ENCODE data around the gene KLK6. TPM values are rescaled to one million over a fixed set of nuclear protein-coding genes. Genes with fewer than 3 reads are reported as not detected.
"Not testable (repeated sequence)": the region's sequence is repeated elsewhere in the genome, so short reads cannot be mapped to it uniquely, and the experiment has no call there.

The KLK6 gene
- total RNA-seq, 1 donor from 2014 or later, result not detected

GRCh38 chr19:50992666-50993035, 23.3 kb upstream of the KLK6 start:
- no peak for DNase-seq

- not testable (repeated sequence) for DNase-seq
Observed at GRCh38 chr19:50984416-50984815, 15.0 kb upstream of the KLK6 start.

GRCh38 chr19:50983625-50984292, 14.4 kb upstream of the KLK6 start, which contains the start of gene KLK7:
TSS of gene KLK7 (minus strand) at chr19:50983917. CDS start at chr19:50982399, 1,518 bp downstream.
- DNase-seq, result no peak

GRCh38 chr19:50982186-50982585, 12.8 kb upstream of the KLK6 start:
- DNase-seq, result no peak

- no peak for DNase-seq
Observed at GRCh38 chr19:50981587-50982146, 12.3 kb upstream of the KLK6 start.

GRCh38 chr19:50980208-50980607, 10.8 kb upstream of the KLK6 start:
- no peak for DNase-seq

GRCh38 chr19:50979758-50980157, 10.4 kb upstream of the KLK6 start:
- DNase-seq, result no peak

- no peak for DNase-seq
Observed at GRCh38 chr19:50978772-50979390, 9.5 kb upstream of the KLK6 start.

- no peak for DNase-seq
Observed at GRCh38 chr19:50977626-50978025, 8.2 kb upstream of the KLK6 start.

GRCh38 chr19:50975766-50976165, 6.4 kb upstream of the KLK6 start:
- DNase-seq, result no peak

GRCh38 chr19:50974702-50975556, 5.5 kb upstream of the KLK6 start:
- no peak for DNase-seq

- DNase-seq, result no peak
Observed at GRCh38 chr19:50972795-50973376, 3.5 kb upstream of the KLK6 start.

- DNase-seq, result not testable (repeated sequence)
Observed at GRCh38 chr19:50969810-50970209, 419 bp upstream of the KLK6 start.

- no peak for DNase-seq
Observed at GRCh38 chr19:50968716-50969412, 527 bp downstream of the KLK6 start.

- DNase-seq, result no peak
Observed at GRCh38 chr19:50967929-50968715, 1.3 kb downstream of the KLK6 start.

GRCh38 chr19:50964266-50964665, 5.1 kb downstream of the KLK6 start:
- no peak for DNase-seq

- DNase-seq, result no peak
Observed at GRCh38 chr19:50963381-50963780, 6.0 kb downstream of the KLK6 start.

GRCh38 chr19:50962245-50962644, 7.1 kb downstream of the KLK6 start:
- DNase-seq, result no peak

- DNase-seq, result no peak
Observed at GRCh38 chr19:50959731-50960500, 9.5 kb downstream of the KLK6 start.

- no peak for DNase-seq
Observed at GRCh38 chr19:50957587-50957986, 11.8 kb downstream of the KLK6 start.

Data from occipital lobe (tissue), 2 donors.